GM12878 (cell line): ENCODE measurements around the gene KEL. TPM values are rescaled to one million over a fixed set of nuclear protein-coding genes. Genes with fewer than 3 reads are reported as not detected.

ENCODE experiments used
- ATAC-seq: fragments of 200-7000 bp; cut with Tn5 transposase; 3 replicates; pipeline ENCODE4 v1.9.1; 2020; ENCODE audit warnings: mild to moderate bottlenecking, moderate library complexity
- BruUV-seq: library from RNA; stranded (reverse); fragments of 400-500 nt; replicated peaks from 2 replicates; lab custom pipeline; 2021; lab: Mats Ljungman, UMichigan
- CTCF ChIA-PET: fragments of 300-600 bp; sonication (Branson Sonifier 250); formaldehyde crosslinking; extraction: SDS; loops from one replicate; lab custom pipeline; 2021; ENCODE audit warnings: inconsistent platforms; lab: Yijun Ruan, JAX
- POLR2A ChIA-PET: fragments of 350-600 bp; formaldehyde crosslinking; extraction: SDS; loops from one replicate; lab custom pipeline; 2021; ENCODE audit warnings: inconsistent platforms; lab: Charles Lee
- RAD21 ChIA-PET: fragments of 300-600 bp; sonication (Branson Sonifier 250); formaldehyde crosslinking; loops from one replicate; lab custom pipeline; 2023; ENCODE audit warnings: antibody characterized with exemption; ENCODE audit not compliant: unreplicated experiment; lab: Charles Lee
- SMC1A ChIA-PET: fragments of 300-600 bp; sonication (Branson Sonifier 250); formaldehyde crosslinking; loops from one replicate; lab custom pipeline; 2023; ENCODE audit not compliant: unreplicated experiment, uncharacterized antibody; lab: Charles Lee
- DNase-seq: peaks from one replicate; pipeline ENCODE4 v3.0.0-alpha.2; 2011; ENCODE audit warnings: low read depth, low spot score
- FAIRE-seq: peaks from 3 replicates; lab custom pipeline; 2011; peaks lifted over from hg19 to GRCh38; lab: Jason Lieb, UNC
- H2AFZ ChIP-seq: 2 replicates; pipeline ENCODE4 v1.6.0; 2011; ENCODE audit warnings: low read depth, low read length, control low read depth; ENCODE audit not compliant: control insufficient read depth
- H3K27ac ChIP-seq: 2 replicates; pipeline ENCODE4 v1.5.1; 2011; ENCODE audit warnings: control low read depth; ENCODE audit not compliant: control insufficient read depth, insufficient read depth
- H3K27me3 ChIP-seq, 2 experiments: replicated peaks in 1 of 2; 2 replicates each; pipeline versions ENCODE4 v1.6.0 to v1.6.1; 2011; ENCODE audit warnings: low read length in 1 of 2; ENCODE audit not compliant: control insufficient read depth in 2 of 2, insufficient read depth in 2 of 2
- H3K36me3 ChIP-seq, 2 experiments: 2 replicates each; pipeline ENCODE4 v1.5.1; 2011; ENCODE audit warnings: low read length in 1 of 2; ENCODE audit not compliant: control insufficient read depth in 2 of 2, insufficient read depth in 2 of 2
- H3K4me1 ChIP-seq: 2 replicates; pipeline ENCODE4 v1.6.1; 2011; ENCODE audit warnings: mild to moderate bottlenecking, low read length, moderate library complexity, mixed read lengths; ENCODE audit not compliant: control insufficient read depth, insufficient read depth
- H3K4me2 ChIP-seq: 2 replicates; pipeline ENCODE4 v1.6.0; 2011; ENCODE audit warnings: control low read depth; ENCODE audit not compliant: control insufficient read depth, insufficient read depth
- H3K4me3 ChIP-seq: fragments of 200-600 bp; sonication (generic); 2 replicates; pipeline ENCODE4 v1.5.1; 2016
- H3K79me2 ChIP-seq: 2 replicates; pipeline ENCODE4 v1.6.0; 2011; ENCODE audit warnings: low read length; ENCODE audit not compliant: control insufficient read depth, insufficient read depth
- H3K9ac ChIP-seq: 2 replicates; pipeline ENCODE4 v1.8.0; 2011; ENCODE audit warnings: low read length, control low read depth, mixed read lengths; ENCODE audit not compliant: control insufficient read depth, insufficient read depth
- H3K9me3 ChIP-seq: replicated peaks from 3 replicates; pipeline ENCODE4 v1.5.1; 2011; ENCODE audit warnings: mild to moderate bottlenecking, low read length; ENCODE audit not compliant: control insufficient read depth, insufficient read depth
- H4K20me1 ChIP-seq: 2 replicates; pipeline ENCODE4 v1.6.0; 2011; ENCODE audit not compliant: control insufficient read depth, insufficient read depth
- BHLHE40 ChIP-seq, 2 experiments: fragments of 450-650 bp in 1 of 2; IDR thresholded peaks; 2 replicates each; pipeline ENCODE4 v1.6.1; 2011 to 2017; ENCODE audit warnings: low read depth in 2 of 2, borderline replicate concordance in 1 of 2, improper control_type of control experiment in 1 of 2, low read length in 1 of 2, mild to moderate bottlenecking in 1 of 2
- CHD2 ChIP-seq: IDR thresholded peaks from 2 replicates; pipeline ENCODE4 v1.6.1; 2011; ENCODE audit warnings: low read depth, low read length, improper control_type of control experiment, borderline replicate concordance
- ETV6 ChIP-seq, 2 experiments: fragments of 450-650 bp in 1 of 2; IDR thresholded peaks in 1 of 2; conservative IDR thresholded peaks in 1 of 2; 2 replicates each; pipeline ENCODE4 v1.6.1; 2014; ENCODE audit warnings: antibody characterized with exemption in 1 of 2, borderline replicate concordance in 1 of 2, low read depth in 1 of 2, mild to moderate bottlenecking in 1 of 2, moderate library complexity in 1 of 2
- LARP7 ChIP-seq: fragments of 450-650 bp; IDR thresholded peaks from 2 replicates; pipeline ENCODE4 v1.6.1; 2017; ENCODE audit warnings: mild to moderate bottlenecking
- MEF2B ChIP-seq: fragments of 450-650 bp; IDR thresholded peaks from 2 replicates; pipeline ENCODE4 v1.6.1; 2018; ENCODE audit warnings: mild to moderate bottlenecking, moderate library complexity; ENCODE audit not compliant: partially characterized antibody, poor library complexity, severe bottlenecking
- MYB ChIP-seq: fragments of 150-350 bp; IDR thresholded peaks from 2 replicates; pipeline ENCODE4 v1.6.1; 2014; ENCODE audit warnings: mild to moderate bottlenecking, low read depth, low read length, borderline replicate concordance
- PAX5 ChIP-seq: IDR thresholded peaks from 2 replicates; pipeline ENCODE4 v1.6.1; 2011; ENCODE audit warnings: low read depth, low read length, borderline replicate concordance
- POLR2AphosphoS5 ChIP-seq: IDR thresholded peaks from 2 replicates; pipeline ENCODE4 v1.6.1; 2011; ENCODE audit warnings: mild to moderate bottlenecking, low read length, inconsistent platforms
- RAD21 ChIP-seq: IDR thresholded peaks from 2 replicates; pipeline ENCODE4 v1.6.1; 2011; ENCODE audit warnings: mild to moderate bottlenecking, low read depth, low read length, moderate library complexity; ENCODE audit not compliant: insufficient read depth
- RUNX3 ChIP-seq: IDR thresholded peaks from 2 replicates; pipeline ENCODE4 v1.6.1; 2012; ENCODE audit warnings: low read length, inconsistent platforms
- STAT3 ChIP-seq: IDR thresholded peaks from 2 replicates; pipeline ENCODE4 v1.6.1; 2011; ENCODE audit warnings: low read depth, low read length, improper control_type of control experiment
- TARDBP ChIP-seq: IDR thresholded peaks from 2 replicates; pipeline ENCODE4 v1.6.1; 2016; ENCODE audit warnings: borderline replicate concordance
- TCF3 ChIP-seq: IDR thresholded peaks from 2 replicates; pipeline ENCODE4 v1.6.1; 2012; ENCODE audit warnings: low read depth, mild to moderate bottlenecking, low read length, borderline replicate concordance; ENCODE audit not compliant: insufficient read depth
- WGBS: methylation state at CpG from one replicate; pipeline ENCODE4 v1.1.6; 2016; ENCODE audit warnings: low lambda C conversion rate; ENCODE audit not compliant: insufficient replicate concordance, insufficient coverage; ENCODE audit errors: missing lambda C conversion rate; 5-methylcytosine and 5-hydroxymethylcytosine counted together
- in situ Hi-C: fragments of 300-500 bp; cut with MboI; formaldehyde crosslinking; loops from 9 replicates; pipeline ENCODE4 v1.14.3; 2018; ENCODE audit warnings: mixed read lengths
- intact Hi-C: fragments of 100-400 bp; cut with micrococcal nuclease; formaldehyde crosslinking; loops from one replicate; pipeline ENCODE4 v1.14.2; 2022; ENCODE audit not compliant: unreplicated experiment
- polyA plus RNA-seq, 11 experiments: library from polyadenylated mRNA; depleted of rRNA in 4 of 11; unstranded in 6 of 11; stranded (reverse) in 5 of 11; fragments of >200 nt; fragmentation: Nextera tagmentation in 4 of 11; fragmentation: Illumina TruSeq in 1 of 11; extraction: Ambion mirVana in 4 of 11; extraction: Trizol in 1 of 11; gene quantifications; 1 replicate in 1 of 11; 2 replicates in 10 of 11; pipeline versions ENCODE4 v1.2.1 to v1.2.3, GENCODE V29; 2011 to 2016; ENCODE audit warnings: inconsistent platforms in 2 of 11, missing spikeins in 2 of 11, low read depth in 1 of 11
- total RNA-seq, 4 experiments: library from RNA; depleted of rRNA in 3 of 4; stranded (reverse); fragments of >200 nt in 3 of 4; fragmentation: Illumina TruSeq in 1 of 4; extraction: Trizol in 1 of 4; gene quantifications; 2 replicates each; pipeline versions ENCODE4 v1.2.1 to v1.2.3, GENCODE V29; 2013 to 2021
- TF ChIP-seq, protein P1 (sequence below): fragments of 450-650 bp; IDR thresholded peaks from 2 replicates; pipeline ENCODE4 v1.6.1; 2018; ENCODE audit warnings: mild to moderate bottlenecking, low read depth, moderate library complexity; ENCODE audit not compliant: partially characterized antibody

KEL gene
- total and polyA plus RNA-seq, 10 of the 15 experiments (the other 5 are each of a cell fraction or from before 2014, with no cell fraction given): 0.10 to 0.73 (median 0.23) TPM; not detected in 2

GRCh38 chr7:142894112-142894984, 67.8 kb downstream of the KEL start:
- SMC1A ChIA-PET: no interaction called here
- CTCF ChIA-PET: interaction anchor here (1.0 to 1.4 kb wide), 2 partner anchors 13 to 15 kb away, joined by 3 read pairs; no protein-coding TSS in a partner anchor
- WGBS: 3% methylated on average over 12 of the region's 12 CpGs

More at GRCh38 chr7:142894112-142894984, 67.8 kb downstream of the KEL start:
- no peak overlapping the region for H3K27ac ChIP-seq
- H3K79me2 ChIP-seq: no peaks in the 10 kb centered on the region
- FAIRE-seq (no peak), DNase-seq (no peak), ATAC-seq (no peak)
- BruUV-seq: no TSS peak
- peaks cover 0 to 3% of the 10 kb centered on the region in 2 experiments; a peak in 3 of 4 replicates for H3K27me3 ChIP-seq
- TF ChIP-seq TARDBP: no peak
- no peak for TF ChIP-seq MYB
- TF ChIP-seq RAD21: no peak
- no peak for TF ChIP-seq ETV6 (conservative IDR thresholded peaks at IDR 0.05 in 1 of 2, IDR thresholded peaks at IDR 0.05 in 1 of 2; ENCODE audit: borderline replicate concordance in 1 of 2, low read depth in 1 of 2)
- no peak for TF ChIP-seq CHD2
- TF ChIP-seq LARP7: no peak
- no peak for TF ChIP-seq MEF2B
- no peak for TF ChIP-seq STAT3
- TF ChIP-seq BHLHE40 (IDR thresholded peaks at IDR 0.05; ENCODE audit: borderline replicate concordance in 1 of 2, low read depth in 2 of 2, low read length in 1 of 2): no peak
- no peak for TF ChIP-seq TCF3
- no peak for TF ChIP-seq POLR2AphosphoS5
- no peak for TF ChIP-seq RUNX3
- TF ChIP-seq, protein P1, sequence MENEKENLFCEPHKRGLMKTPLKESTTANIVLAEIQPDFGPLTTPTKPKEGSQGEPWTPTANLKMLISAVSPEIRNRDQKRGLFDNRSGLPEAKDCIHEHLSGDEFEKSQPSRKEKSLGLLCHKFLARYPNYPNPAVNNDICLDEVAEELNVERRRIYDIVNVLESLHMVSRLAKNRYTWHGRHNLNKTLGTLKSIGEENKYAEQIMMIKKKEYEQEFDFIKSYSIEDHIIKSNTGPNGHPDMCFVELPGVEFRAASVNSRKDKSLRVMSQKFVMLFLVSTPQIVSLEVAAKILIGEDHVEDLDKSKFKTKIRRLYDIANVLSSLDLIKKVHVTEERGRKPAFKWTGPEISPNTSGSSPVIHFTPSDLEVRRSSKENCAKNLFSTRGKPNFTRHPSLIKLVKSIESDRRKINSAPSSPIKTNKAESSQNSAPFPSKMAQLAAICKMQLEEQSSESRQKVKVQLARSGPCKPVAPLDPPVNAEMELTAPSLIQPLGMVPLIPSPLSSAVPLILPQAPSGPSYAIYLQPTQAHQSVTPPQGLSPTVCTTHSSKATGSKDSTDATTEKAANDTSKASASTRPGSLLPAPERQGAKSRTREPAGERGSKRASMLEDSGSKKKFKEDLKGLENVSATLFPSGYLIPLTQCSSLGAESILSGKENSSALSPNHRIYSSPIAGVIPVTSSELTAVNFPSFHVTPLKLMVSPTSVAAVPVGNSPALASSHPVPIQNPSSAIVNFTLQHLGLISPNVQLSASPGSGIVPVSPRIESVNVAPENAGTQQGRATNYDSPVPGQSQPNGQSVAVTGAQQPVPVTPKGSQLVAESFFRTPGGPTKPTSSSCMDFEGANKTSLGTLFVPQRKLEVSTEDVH: no peak
- TF ChIP-seq PAX5: no peak
- intact Hi-C loops (no loop called here), in situ Hi-C loops (no loop called here)
- H3K4me1 ChIP-seq: no peaks in the 10 kb centered on the region
- no peaks in the 10 kb centered on the region for H4K20me1 ChIP-seq
- ChIA-PET RAD21 (no interaction called here), POLR2A (interaction anchor here (1.0 kb wide), 1 partner anchor 17 kb away, joined by 6 read pairs; no protein-coding TSS in a partner anchor)
- H2AFZ ChIP-seq: no peak overlapping the region
- no peak overlapping the region for H3K4me3 ChIP-seq
- H3K4me2 ChIP-seq: no peak overlapping the region
- H3K36me3 ChIP-seq: no peaks in the 10 kb centered on the region
- H3K9me3 ChIP-seq: no peaks in the 10 kb centered on the region
- no peak overlapping the region for H3K9ac ChIP-seq
